ENCODE measurements around the gene TGFBR1.

The TGFBR1 gene

DNA sequence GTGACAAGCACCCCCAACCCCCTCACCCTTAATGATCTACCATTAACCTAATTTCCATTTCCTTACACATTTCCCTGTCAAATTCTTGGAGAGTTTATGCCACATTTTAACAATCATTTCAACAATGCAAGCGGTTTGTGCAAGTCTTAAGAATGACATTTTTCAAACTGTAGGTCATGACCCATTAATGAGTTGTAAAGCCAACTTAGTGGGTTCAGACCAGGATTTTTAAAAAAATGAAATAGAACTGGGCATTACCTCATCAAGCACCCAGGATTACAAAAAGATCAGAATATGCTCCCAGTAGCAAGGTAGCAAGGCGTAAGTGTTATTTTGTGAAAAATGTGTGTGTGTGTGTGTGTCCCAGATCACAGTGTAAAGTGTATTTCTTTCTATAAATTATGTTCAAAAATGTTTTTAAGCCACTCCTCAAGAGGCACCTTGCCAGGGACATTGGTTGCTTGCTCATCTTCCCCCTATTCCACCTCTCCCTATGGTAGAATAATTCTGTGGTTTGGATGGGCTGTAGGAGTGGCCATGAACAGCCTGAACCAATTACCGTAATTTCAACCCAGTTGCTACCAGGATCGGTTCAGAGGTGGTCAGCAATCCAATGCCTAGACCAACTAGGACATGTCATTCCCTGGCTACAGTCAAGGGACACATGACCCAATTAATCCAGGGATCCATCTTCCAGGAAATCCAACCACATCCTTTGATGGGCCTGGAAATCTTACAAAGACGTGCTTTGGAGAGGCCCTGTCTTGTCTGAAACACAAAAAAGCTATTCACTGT lies 14.4 kb upstream of the TGFBR1 start:
- Histone ChIP-seq H4K20me1 (ENCODE audit: low read depth, low read length) (no peaks in the 10 kb centered on the region), H3K4me3 (ENCODE audit: insufficient read depth, low read length, poor library complexity, severe bottlenecking) (no peak overlapping the region), H2AFZ (ENCODE audit: low read depth, low read length, severe bottlenecking) (no peak overlapping the region), H3K27ac (ENCODE audit: low read depth, low read length) (no peak overlapping the region), H3F3A (ENCODE audit: insufficient read depth) (no peaks in the 10 kb centered on the region), H3K9me2 (replicated peaks; ENCODE audit: insufficient read depth, low read length) (no peaks in the 10 kb centered on the region), H3K9ac (ENCODE audit: low read length) (no peak overlapping the region), H3K9me3 (ENCODE audit: insufficient read depth, low read length) (no peaks in the 10 kb centered on the region), H3K36me3 (ENCODE audit: low read length) (no peaks in the 10 kb centered on the region), H3K27me3 (ENCODE audit: low read length) (no peaks in the 10 kb centered on the region), H3K79me2 (ENCODE audit: insufficient read depth, low read length) (no peaks in the 10 kb centered on the region), H3K4me2 (ENCODE audit: low read depth, low read length, poor library complexity, severe bottlenecking) (no peak overlapping the region)
- TF ChIP-seq EZH2phosphoT487 (conservative IDR thresholded peaks at IDR 0.05; ENCODE audit: low read length) (no peak), CTCF (IDR thresholded peaks at IDR 0.05; ENCODE audit: insufficient read depth, low read length, poor library complexity, severe bottlenecking) (no peak)

DNA sequence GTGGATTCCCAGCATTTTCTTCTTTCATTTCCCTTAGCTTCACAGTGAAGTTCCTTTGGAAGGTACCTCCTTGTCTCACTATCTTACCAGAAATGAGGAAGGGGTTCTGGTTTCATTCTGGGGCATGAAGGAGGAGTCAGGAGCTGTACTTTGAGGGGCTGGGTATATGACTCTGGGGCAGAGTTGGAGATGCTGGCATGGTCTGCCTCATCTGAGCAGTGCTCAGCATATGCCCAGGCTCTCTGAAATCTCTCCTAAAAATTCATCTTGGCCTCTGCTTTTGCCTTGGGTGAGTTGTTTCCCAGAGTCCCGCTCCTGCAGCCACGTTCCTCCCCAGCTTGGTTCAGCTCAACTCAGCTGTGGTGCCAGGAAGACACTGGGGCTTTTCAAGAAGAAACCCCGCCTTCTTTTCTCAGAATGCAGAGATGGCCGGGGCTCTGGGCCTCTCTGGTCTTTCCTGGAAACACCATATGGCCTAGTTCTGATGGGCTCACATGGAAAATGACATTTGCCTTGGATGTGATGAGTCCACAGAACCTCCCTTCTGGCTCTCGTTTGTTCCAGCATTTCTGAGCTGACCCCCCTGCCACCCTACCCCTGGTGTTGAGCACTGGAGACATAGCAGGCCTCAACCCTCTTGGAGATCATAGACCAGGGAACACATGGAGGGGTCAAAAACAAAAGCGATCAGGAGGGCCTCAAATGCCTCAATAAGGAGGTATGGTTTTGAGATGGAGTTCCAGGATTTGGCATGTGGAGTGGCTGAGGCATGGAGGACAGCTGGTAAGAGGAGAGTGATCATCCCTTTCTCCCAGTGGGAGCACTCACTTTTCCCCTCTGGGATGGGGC lies 12.0 kb upstream of the TGFBR1 start:
- Histone ChIP-seq H3K79me2 (ENCODE audit: insufficient read depth, low read length) (no peaks in the 10 kb centered on the region), H3K27ac (ENCODE audit: low read depth, low read length) (no peak overlapping the region), H3K9me2 (replicated peaks; ENCODE audit: insufficient read depth, low read length) (no peaks in the 10 kb centered on the region), H3K4me3 (ENCODE audit: insufficient read depth, low read length, poor library complexity, severe bottlenecking) (no peak overlapping the region), H3K36me3 (ENCODE audit: low read length) (no peaks in the 10 kb centered on the region), H3F3A (ENCODE audit: insufficient read depth) (no peaks in the 10 kb centered on the region), H3K9me3 (ENCODE audit: insufficient read depth, low read length) (no peaks in the 10 kb centered on the region), H4K20me1 (ENCODE audit: low read depth, low read length) (no peaks in the 10 kb centered on the region), H3K27me3 (ENCODE audit: low read length) (no peaks in the 10 kb centered on the region), H2AFZ (ENCODE audit: low read depth, low read length, severe bottlenecking) (no peak overlapping the region), H3K9ac (ENCODE audit: low read length) (no peak overlapping the region), H3K4me2 (ENCODE audit: low read depth, low read length, poor library complexity, severe bottlenecking) (no peak overlapping the region)
- TF ChIP-seq EZH2phosphoT487 (conservative IDR thresholded peaks at IDR 0.05; ENCODE audit: low read length) (no peak), CTCF (IDR thresholded peaks at IDR 0.05; ENCODE audit: insufficient read depth, low read length, poor library complexity, severe bottlenecking) (no peak)

GRCh38 chr9:99093492-99093791 lies 11.5 kb upstream of the TGFBR1 start:
- no peaks in the 10 kb centered on the region for H3K9me3 ChIP-seq (ENCODE audit: insufficient read depth, low read length)
- no peaks in the 10 kb centered on the region for H3K36me3 ChIP-seq (ENCODE audit: low read length)
- no peak overlapping the region for H3K4me3 ChIP-seq (ENCODE audit: insufficient read depth, low read length, poor library complexity, severe bottlenecking)
- H3K27me3 ChIP-seq (ENCODE audit: low read length): no peaks in the 10 kb centered on the region
- TF ChIP-seq EZH2phosphoT487 (conservative IDR thresholded peaks at IDR 0.05; ENCODE audit: low read length): no peak
- no peak for TF ChIP-seq CTCF (IDR thresholded peaks at IDR 0.05; ENCODE audit: insufficient read depth, low read length, poor library complexity, severe bottlenecking)
- H2AFZ ChIP-seq (ENCODE audit: low read depth, low read length, severe bottlenecking): no peak overlapping the region
- no peaks in the 10 kb centered on the region for H3K79me2 ChIP-seq (ENCODE audit: insufficient read depth, low read length)
- H4K20me1 ChIP-seq (ENCODE audit: low read depth, low read length): no peaks in the 10 kb centered on the region
- H3K27ac ChIP-seq (ENCODE audit: low read depth, low read length): no peak overlapping the region
- H3F3A ChIP-seq (ENCODE audit: insufficient read depth): no peaks in the 10 kb centered on the region
- H3K4me2 ChIP-seq (ENCODE audit: low read depth, low read length, poor library complexity, severe bottlenecking): no peak overlapping the region
- no peaks in the 10 kb centered on the region for H3K9me2 ChIP-seq (replicated peaks; ENCODE audit: insufficient read depth, low read length)
- no peak overlapping the region for H3K9ac ChIP-seq (ENCODE audit: low read length)

All from SU-DHL-6 (cell line).